ENCODE measurements around the gene KCNK4. TPM values are rescaled to one million over a fixed set of nuclear protein-coding genes. Genes with fewer than 3 reads are reported as not detected.

Gene KCNK4
- total RNA-seq, 4 donors from 2014 or later = not detected

- ATAC-seq (ENCODE audit: low FRiP score) = no peak
- TF ChIP-seq CTCF (IDR thresholded peaks at IDR 0.05) = no peak
- DNase-seq (ENCODE audit: low spot score) = no peak
Observed at GRCh38 chr11:64264371-64264852, 26.7 kb upstream of the KCNK4 start.

GRCh38 chr11:64265176-64266160, 25.6 kb upstream of the KCNK4 start:
- DNase-seq (ENCODE audit: low spot score) = no peak
- ATAC-seq (ENCODE audit: low FRiP score) = no peak
- no peak for TF ChIP-seq CTCF (IDR thresholded peaks at IDR 0.05)

GRCh38 chr11:64266339-64266738, 24.8 kb upstream of the KCNK4 start:
- no peak for DNase-seq (ENCODE audit: low spot score)
- TF ChIP-seq CTCF (IDR thresholded peaks at IDR 0.05) = no peak
- no peak for ATAC-seq (ENCODE audit: low FRiP score)

- TF ChIP-seq CTCF (IDR thresholded peaks at IDR 0.05) = no peak
- DNase-seq (ENCODE audit: low spot score) (no peak), ATAC-seq (ENCODE audit: low FRiP score) (no peak)
Observed at GRCh38 chr11:64267207-64267945, 23.7 kb upstream of the KCNK4 start.

- ATAC-seq (ENCODE audit: low FRiP score) (no peak), DNase-seq (ENCODE audit: low spot score) (no peak)
- TF ChIP-seq CTCF (IDR thresholded peaks at IDR 0.05) = no peak
Observed at GRCh38 chr11:64268025-64268892, 22.8 kb upstream of the KCNK4 start.

- ATAC-seq (ENCODE audit: low FRiP score) (no peak), DNase-seq (ENCODE audit: low spot score) (no peak)
- TF ChIP-seq CTCF (IDR thresholded peaks at IDR 0.05) = no peak
Observed at GRCh38 chr11:64268893-64269539, 22.1 kb upstream of the KCNK4 start.
